Stimulated activated CD4-positive, alpha-beta T cell treated with anti-CD3 and anti-CD28 coated beads, Interleukin-1b, Interleukin-23, amount 100 ng/mL, for 24 hours (primary cell): ENCODE results near the gene RPS6KL1.

Source experiments
- DNase-seq, 4 experiments: peaks; one replicate each; pipeline ENCODE4 v3.0.0-alpha.2; 2020; ENCODE audit warnings: low read depth in 4 of 4, low spot score in 1 of 4

The RPS6KL1 gene

GRCh38 chr14:74912801-74913200 lies 10.3 kb downstream of the RPS6KL1 start:
- no peak for DNase-seq

- DNase-seq = no peak
Observed at GRCh38 chr14:74912111-74912510, 10.9 kb downstream of the RPS6KL1 start.

- no peak for DNase-seq
Observed at GRCh38 chr14:74911704-74912103, 11.4 kb downstream of the RPS6KL1 start.

GRCh38 chr14:74911221-74911620 lies 11.8 kb downstream of the RPS6KL1 start:
- no peak for DNase-seq

GRCh38 chr14:74910556-74910955 lies 12.5 kb downstream of the RPS6KL1 start:
- DNase-seq = no peak

- no peak for DNase-seq
Observed at GRCh38 chr14:74909911-74910310, 13.1 kb downstream of the RPS6KL1 start.

- no peak for DNase-seq
Observed at GRCh38 chr14:74909501-74909900, 13.6 kb downstream of the RPS6KL1 start.

GRCh38 chr14:74908861-74909341 lies 14.2 kb downstream of the RPS6KL1 start:
- no peak for DNase-seq

GRCh38 chr14:74907744-74908143 lies 15.3 kb downstream of the RPS6KL1 start:
- DNase-seq = no peak

GRCh38 chr14:74906925-74907521 lies 16.0 kb downstream of the RPS6KL1 start:
- no peak for DNase-seq

GRCh38 chr14:74905595-74906142 lies 17.4 kb downstream of the RPS6KL1 start:
- DNase-seq = peak; percentile 71 to 76 (median 71)

- no peak for DNase-seq
Observed at GRCh38 chr14:74904635-74905503, 18.2 kb downstream of the RPS6KL1 start.

- no peak for DNase-seq
Observed at GRCh38 chr14:74902941-74903705, 19.9 kb downstream of the RPS6KL1 start.

GRCh38 chr14:74898694-74899093 lies 24.4 kb downstream of the RPS6KL1 start:
- DNase-seq = no peak

- DNase-seq = no peak
Observed at GRCh38 chr14:74898083-74898482, 25.0 kb downstream of the RPS6KL1 start.

GRCh38 chr14:74897642-74898041 lies 25.4 kb downstream of the RPS6KL1 start:
- no peak for DNase-seq

- DNase-seq = no peak
Observed at GRCh38 chr14:74896400-74896799, 26.7 kb downstream of the RPS6KL1 start.

GRCh38 chr14:74893614-74894091 lies 29.4 kb downstream of the RPS6KL1 start:
- no peak for DNase-seq

- no peak for DNase-seq
Observed at GRCh38 chr14:74892745-74893144, 30.3 kb downstream of the RPS6KL1 start.

GRCh38 chr14:74891870-74892269 lies 31.2 kb downstream of the RPS6KL1 start:
- no peak for DNase-seq

GRCh38 chr14:74890262-74890661 lies 32.8 kb downstream of the RPS6KL1 start:
- no peak for DNase-seq
